ENCODE results near the gene TCEA3. TPM values are rescaled to one million over a fixed set of nuclear protein-coding genes. Genes with fewer than 3 reads are reported as not detected.

Gene TCEA3
- total and polyA plus RNA-seq, 8 donors: 70.8 to 143 (median 116) TPM

DNA sequence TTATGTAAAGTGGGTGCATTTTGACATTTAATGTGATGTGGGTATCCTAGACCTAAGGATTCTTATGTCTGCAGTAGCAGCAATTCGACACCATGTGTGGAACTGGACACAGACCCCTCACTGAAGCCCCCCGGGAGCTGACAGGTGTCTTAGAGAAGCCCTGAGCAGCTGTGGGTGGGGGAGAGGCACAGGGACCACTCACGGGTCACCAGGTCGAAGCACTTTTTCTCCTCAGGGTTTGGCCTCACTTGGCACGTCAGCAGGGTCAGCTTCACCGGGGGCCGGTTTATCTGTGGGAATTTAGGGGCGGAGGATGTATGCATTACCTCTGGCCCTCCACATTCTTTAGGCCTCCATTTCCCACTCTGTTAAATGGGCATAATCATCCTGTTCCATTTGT lies 14.0 kb upstream of the TCEA3 start:
- peaks cover 0 to 30% (median 0%) of the 10 kb centered on the region in 3 donors for H3K36me3 ChIP-seq
- TF ChIP-seq CTCF (IDR thresholded peaks at IDR 0.05): no peak
- no peak overlapping the region for H3K27ac ChIP-seq
- FAIRE-seq: no peak
- intact Hi-C loops (cut with DNase I): no loop called here
- no peak for DNase-seq
- no peak for ATAC-seq
- 89 to 90% methylated on average over 8 of the region's 8 CpGs for WGBS, 2 donors
- no peak overlapping the region for H3K4me3 ChIP-seq
- no peaks in the 10 kb centered on the region for H3K27me3 ChIP-seq
- H3K9me3 ChIP-seq: no peaks in the 10 kb centered on the region
- H3K4me1 ChIP-seq: no peaks in the 10 kb centered on the region

GRCh38 chr1:23437355-23437664 lies 12.8 kb upstream of the TCEA3 start:
- Histone ChIP-seq H3K27ac (no peak overlapping the region), H3K4me1 (no peaks in the 10 kb centered on the region), H3K36me3 (peaks cover 0 to 40% (median 0%) of the 10 kb centered on the region in 3 donors), H3K27me3 (no peaks in the 10 kb centered on the region), H3K4me3 (no peak overlapping the region), H3K9me3 (no peaks in the 10 kb centered on the region)
- no peak for TF ChIP-seq CTCF (IDR thresholded peaks at IDR 0.05)
- intact Hi-C loops (cut with DNase I): no loop called here
- no peak for DNase-seq
- ATAC-seq: no peak
- WGBS, 2 donors: 93 to 97% methylated on average over 12 to 13 of the region's 13 CpGs
- no peak for FAIRE-seq

DNA sequence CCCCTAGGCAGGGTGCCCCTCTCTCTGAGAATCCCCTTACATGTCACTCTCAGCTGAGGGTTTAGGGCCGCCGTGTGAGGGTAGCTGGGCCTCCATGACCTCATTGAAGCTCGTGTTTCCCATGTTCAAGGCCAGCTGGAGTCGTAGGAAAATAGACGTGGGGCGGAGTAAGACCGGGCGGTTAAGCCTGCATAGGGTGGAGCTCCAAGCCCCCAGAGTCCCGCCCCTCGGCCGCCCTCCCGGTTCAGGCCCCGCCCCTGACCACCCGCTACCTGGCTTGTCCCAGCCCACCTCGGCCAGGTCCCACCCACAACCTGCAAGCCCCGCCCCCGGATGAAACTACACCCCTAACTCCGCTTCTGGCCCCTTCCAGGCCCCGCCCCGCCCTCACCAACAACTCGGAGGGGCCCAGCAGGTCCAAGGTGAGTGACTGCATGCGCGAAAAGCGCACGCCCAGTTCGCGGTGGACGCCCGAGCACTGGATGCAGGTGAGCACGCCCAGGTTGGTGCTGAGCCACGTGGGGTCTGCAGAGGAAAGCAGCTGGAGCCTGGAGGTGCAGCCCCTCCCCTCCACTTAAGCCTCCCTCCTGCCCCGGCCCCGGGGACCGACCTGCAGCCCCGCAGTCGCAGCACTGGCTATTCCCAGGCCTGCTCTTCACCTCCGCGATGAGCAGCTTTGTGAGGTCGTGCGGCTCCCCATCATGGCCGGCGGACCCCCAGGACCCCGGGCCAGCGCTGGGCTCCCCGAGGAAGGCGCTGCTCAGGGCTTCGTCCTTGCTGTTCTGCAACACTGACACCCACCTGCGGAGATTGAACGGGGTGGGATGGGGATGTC lies 12.2 kb upstream of the TCEA3 start:
- intact Hi-C loops (cut with DNase I): no loop called here
- Histone ChIP-seq H3K9me3 (no peaks in the 10 kb centered on the region), H3K27ac (no peak overlapping the region), H3K27me3 (no peaks in the 10 kb centered on the region), H3K4me1 (no peaks in the 10 kb centered on the region), H3K4me3 (no peak overlapping the region), H3K36me3 (peaks cover 0 to 45% (median 0%) of the 10 kb centered on the region in 3 donors)
- DNase-seq (peak in 1 of 6 donors; percentile 72), FAIRE-seq (no peak), ATAC-seq (peak in 2 of 4 donors; percentile 52 to 63)
- 81 to 82% methylated on average over 45 to 49 of the region's 49 CpGs for WGBS, 2 donors
- no peak for TF ChIP-seq CTCF (IDR thresholded peaks at IDR 0.05)

- FAIRE-seq: no peak
- TF ChIP-seq CTCF (IDR thresholded peaks at IDR 0.05): no peak
- no peaks in the 10 kb centered on the region for H3K9me3 ChIP-seq
- H3K27ac ChIP-seq: no peak overlapping the region
- ATAC-seq: no peak
- no peak overlapping the region for H3K4me3 ChIP-seq
- intact Hi-C loops (cut with DNase I): no loop called here
- H3K4me1 ChIP-seq: no peaks in the 10 kb centered on the region
- 86 to 90% methylated on average over 7 of the region's 7 CpGs for WGBS, 2 donors
- H3K27me3 ChIP-seq: no peaks in the 10 kb centered on the region
- no peak for DNase-seq
- H3K36me3 ChIP-seq: peaks cover 0 to 48% (median 7%) of the 10 kb centered on the region in 3 donors
These were observed 9.8 kb upstream of the TCEA3 start for GRCh38 chr1:23434260-23434775.

GRCh38 chr1:23433122-23433521 lies 8.6 kb upstream of the TCEA3 start:
- Histone ChIP-seq H3K4me3 (no peak overlapping the region), H3K4me1 (no peaks in the 10 kb centered on the region), H3K9me3 (no peaks in the 10 kb centered on the region), H3K36me3 (peaks cover 0 to 48% (median 7%) of the 10 kb centered on the region in 3 donors), H3K27me3 (no peaks in the 10 kb centered on the region), H3K27ac (no peak overlapping the region)
- WGBS, 2 donors: 92 to 97% methylated on average over 10 of the region's 10 CpGs
- no peak for ATAC-seq
- no peak for TF ChIP-seq CTCF (IDR thresholded peaks at IDR 0.05)
- no peak for FAIRE-seq
- no peak for DNase-seq
- intact Hi-C loops (cut with DNase I): no loop called here

All from pancreas (tissue), 10 donors.